Measurements from ENCODE around the gene PSORS1C1. TPM values are rescaled to one million over a fixed set of nuclear protein-coding genes. Genes with fewer than 3 reads are reported as not detected.
"Not testable (repeated sequence)": the region's sequence is repeated elsewhere in the genome, so short reads cannot be mapped to it uniquely, and the experiment has no call there.

Gene PSORS1C1
- total and polyA plus RNA-seq, 10 donors: 0.11 to 3.4 (median 0.76) TPM; not detected in 3

DNA sequence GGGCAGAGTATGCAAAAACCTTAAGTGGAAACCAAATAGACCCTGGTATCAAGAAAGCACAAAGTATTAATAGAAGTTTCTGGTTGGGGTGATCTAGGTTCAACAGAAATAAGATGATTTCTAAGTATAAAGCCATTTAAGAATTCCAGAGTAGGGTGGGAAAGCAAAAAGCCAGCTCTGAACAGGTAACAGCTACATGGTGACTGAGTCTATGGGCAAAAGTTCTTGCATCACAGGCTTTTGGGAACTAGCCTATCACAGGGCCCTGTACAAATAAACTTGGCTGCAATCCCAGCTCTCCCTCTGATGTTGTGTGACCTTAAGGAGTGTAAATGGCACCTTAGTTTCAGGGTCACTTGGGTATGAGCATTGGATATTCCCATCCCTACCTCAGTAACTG is 49.3 kb downstream of the PSORS1C1 start:
- H3K27ac ChIP-seq: no peak overlapping the region
- H3K4me1 ChIP-seq: peaks cover 4 to 18% (median 12%) of the 10 kb centered on the region in 6 donors
- intact Hi-C loops (cut with DNase I; ENCODE audit: low total_unique reads): no loop called here
- H3K36me3 ChIP-seq: peaks cover 0 to 22% (median 0%) of the 10 kb centered on the region in 6 donors
- TF ChIP-seq, protein P1, sequence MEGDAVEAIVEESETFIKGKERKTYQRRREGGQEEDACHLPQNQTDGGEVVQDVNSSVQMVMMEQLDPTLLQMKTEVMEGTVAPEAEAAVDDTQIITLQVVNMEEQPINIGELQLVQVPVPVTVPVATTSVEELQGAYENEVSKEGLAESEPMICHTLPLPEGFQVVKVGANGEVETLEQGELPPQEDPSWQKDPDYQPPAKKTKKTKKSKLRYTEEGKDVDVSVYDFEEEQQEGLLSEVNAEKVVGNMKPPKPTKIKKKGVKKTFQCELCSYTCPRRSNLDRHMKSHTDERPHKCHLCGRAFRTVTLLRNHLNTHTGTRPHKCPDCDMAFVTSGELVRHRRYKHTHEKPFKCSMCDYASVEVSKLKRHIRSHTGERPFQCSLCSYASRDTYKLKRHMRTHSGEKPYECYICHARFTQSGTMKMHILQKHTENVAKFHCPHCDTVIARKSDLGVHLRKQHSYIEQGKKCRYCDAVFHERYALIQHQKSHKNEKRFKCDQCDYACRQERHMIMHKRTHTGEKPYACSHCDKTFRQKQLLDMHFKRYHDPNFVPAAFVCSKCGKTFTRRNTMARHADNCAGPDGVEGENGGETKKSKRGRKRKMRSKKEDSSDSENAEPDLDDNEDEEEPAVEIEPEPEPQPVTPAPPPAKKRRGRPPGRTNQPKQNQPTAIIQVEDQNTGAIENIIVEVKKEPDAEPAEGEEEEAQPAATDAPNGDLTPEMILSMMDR (IDR thresholded peaks at IDR 0.05 in 8 of 11, conservative IDR thresholded peaks at IDR 0.05 in 3 of 11): no peak
- no peak for TF ChIP-seq POLR2AphosphoS5 (IDR thresholded peaks at IDR 0.05)
- no peak for TF ChIP-seq POLR2A (IDR thresholded peaks at IDR 0.05)
- no peaks in the 10 kb centered on the region for H3K9me3 ChIP-seq
- no peaks in the 10 kb centered on the region for H3K27me3 ChIP-seq (replicated peaks in 1 of 7)
- H3K4me3 ChIP-seq: no peak overlapping the region
- DNase-seq: no peak

DNA sequence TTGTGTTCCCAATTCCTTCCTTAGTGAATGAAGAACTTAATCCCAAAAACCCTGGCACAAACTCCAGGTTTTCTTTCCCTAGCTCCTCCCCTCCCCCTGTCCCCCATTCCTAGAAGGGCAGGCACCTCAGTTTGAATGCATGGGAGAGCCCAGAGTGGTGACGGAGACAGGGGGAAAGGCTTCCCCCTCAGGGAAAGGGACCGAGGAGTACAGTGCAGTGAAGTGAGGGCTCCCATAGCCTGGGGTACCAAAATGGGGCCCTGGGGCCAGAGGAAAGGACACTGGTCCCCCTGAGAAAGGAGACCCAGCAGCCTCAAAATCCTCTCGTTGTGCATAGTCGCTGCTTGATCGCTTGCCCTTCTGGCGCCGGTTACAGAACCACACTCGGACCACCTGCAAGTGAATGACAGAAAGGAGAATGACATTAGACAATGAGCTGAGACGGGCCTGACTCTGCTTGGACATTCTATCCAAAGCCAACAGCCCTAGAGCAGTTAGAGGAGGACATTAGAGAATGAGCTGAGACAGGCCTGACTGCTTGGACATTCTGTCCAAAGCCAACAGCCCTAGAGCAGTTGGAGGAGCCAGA is 50.0 kb downstream of the PSORS1C1 start:
- H3K27me3 ChIP-seq (replicated peaks in 1 of 7); intact Hi-C loops (cut with DNase I; ENCODE audit: low total_unique reads); H3K9me3 ChIP-seq; H3K4me3 ChIP-seq: not testable (repeated sequence)
- peak; percentile 14 for DNase-seq
- Histone ChIP-seq H3K4me1 (peaks cover 0 to 12% (median 5%) of the 10 kb centered on the region in 6 donors), H3K36me3 (peaks cover 0 to 22% (median 0%) of the 10 kb centered on the region in 6 donors), H3K27ac (peak overlapping the region in 3 of 8 donors; percentile 24 to 54 (median 48))
- 85 to 95% (median 93%) methylated on average over 7 of the region's 9 CpGs for WGBS, 5 donors

- intact Hi-C loops (cut with DNase I; ENCODE audit: low total_unique reads); H3K9me3 ChIP-seq; DNase-seq; H3K27me3 ChIP-seq (replicated peaks in 1 of 7); H3K4me1 ChIP-seq; H3K4me3 ChIP-seq: not testable (repeated sequence)
- 71 to 86% (median 73%) methylated on average over 16 to 17 of the region's 17 CpGs for WGBS, 5 donors
- TF ChIP-seq POLR2AphosphoS5 (IDR thresholded peaks at IDR 0.05): peak in 1 of 3 donors; percentile 64
- peaks cover 0 to 22% (median 0%) of the 10 kb centered on the region in 6 donors for H3K36me3 ChIP-seq
- H3K27ac ChIP-seq: peak overlapping the region in 3 of 8 donors; percentile 24 to 57 (median 54)
These were observed 50.6 kb downstream of the PSORS1C1 start for GRCh38 chr6:31165064-31165832.

GRCh38 chr6:31165986-31166385 is 51.4 kb downstream of the PSORS1C1 start:
- H3K27me3 ChIP-seq (replicated peaks in 1 of 7): no peaks in the 10 kb centered on the region
- H3K36me3 ChIP-seq: peaks cover 0 to 22% (median 0%) of the 10 kb centered on the region in 6 donors
- H3K27ac ChIP-seq: peak overlapping the region in 1 of 8 donors; percentile 54
- H3K4me3 ChIP-seq: no peak overlapping the region
- WGBS, 5 donors: 68 to 93% (median 81%) methylated on average over 5 of the region's 5 CpGs
- H3K4me1 ChIP-seq: peaks cover 0 to 4% (median 0%) of the 10 kb centered on the region in 6 donors
- TF ChIP-seq POLR2AphosphoS5 (IDR thresholded peaks at IDR 0.05) (no peak), POLR2A (IDR thresholded peaks at IDR 0.05) (no peak)
- TF ChIP-seq, protein P1 (IDR thresholded peaks at IDR 0.05 in 8 of 11, conservative IDR thresholded peaks at IDR 0.05 in 3 of 11): no peak
- peak; percentile 0 for DNase-seq
- H3K9me3 ChIP-seq: no peaks in the 10 kb centered on the region
- intact Hi-C loops (cut with DNase I; ENCODE audit: low total_unique reads): no loop called here

DNA sequence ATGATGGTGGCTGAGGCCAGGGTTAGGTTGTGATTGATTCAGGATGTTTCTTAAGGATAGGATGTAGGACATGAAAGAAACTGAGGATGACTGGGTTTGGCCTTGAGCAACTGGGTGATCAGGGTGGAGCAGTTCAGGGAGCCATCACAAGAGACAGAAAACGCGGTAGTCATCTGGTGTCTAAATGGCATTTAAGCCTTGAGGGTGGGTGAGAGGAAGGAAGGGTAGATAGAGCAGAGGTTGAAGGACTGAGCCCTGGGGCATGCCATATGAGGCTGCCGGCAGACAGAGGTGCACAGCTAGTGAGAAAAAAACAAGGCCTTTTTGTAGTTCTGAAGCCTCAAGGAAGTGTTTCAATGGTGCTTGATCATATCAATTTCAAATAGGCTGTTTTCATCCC is 54.0 kb downstream of the PSORS1C1 start:
- Histone ChIP-seq H3K4me3 (no peak overlapping the region), H3K4me1 (peaks cover 0 to 4% (median 0%) of the 10 kb centered on the region in 6 donors), H3K36me3 (no peaks in the 10 kb centered on the region), H3K27me3 (replicated peaks in 1 of 7) (no peaks in the 10 kb centered on the region), H3K27ac (no peak overlapping the region), H3K9me3 (no peaks in the 10 kb centered on the region)
- WGBS, 5 donors: 72 to 88% (median 79%) methylated on average over 3 of the region's 3 CpGs
- intact Hi-C loops (cut with DNase I; ENCODE audit: low total_unique reads): no loop called here
- DNase-seq: no peak
- TF ChIP-seq POLR2A (IDR thresholded peaks at IDR 0.05) (no peak), POLR2AphosphoS5 (IDR thresholded peaks at IDR 0.05) (no peak)
- TF ChIP-seq, protein P1 (IDR thresholded peaks at IDR 0.05 in 8 of 11, conservative IDR thresholded peaks at IDR 0.05 in 3 of 11): no peak

All from spleen (tissue), 11 donors.